NCI-H1048 (cell line): ENCODE data around the gene PLCB4.

ENCODE experiments used
- DNase-seq: peaks from one replicate; lab custom pipeline; 2025; lab: John Stamatoyannopoulos, UW

PLCB4 gene

DNA sequence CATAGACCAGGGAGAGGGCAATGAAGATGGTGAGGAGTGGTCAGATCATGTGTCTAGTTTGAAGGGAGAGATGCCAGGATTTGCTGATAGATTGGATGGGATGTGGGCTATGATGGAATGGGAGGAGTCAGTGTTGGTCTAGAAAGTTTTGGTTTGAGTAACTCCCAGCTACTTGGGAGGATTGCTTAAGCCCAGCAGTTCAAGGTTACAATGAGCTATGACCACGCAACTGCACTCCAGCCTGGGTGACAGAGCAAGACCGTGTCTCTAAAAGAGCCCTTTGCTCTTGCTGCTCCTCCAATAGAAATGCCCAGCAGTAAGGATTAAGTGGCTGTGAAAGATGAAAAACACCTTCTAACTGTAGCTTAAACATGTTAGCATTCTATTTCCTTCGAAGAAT is 427.3 kb downstream of the PLCB4 start:
- DNase-seq, result no peak

- DNase-seq, result no peak
Observed at GRCh38 chr20:9498322-9498721, 429.4 kb downstream of the PLCB4 start.

DNA sequence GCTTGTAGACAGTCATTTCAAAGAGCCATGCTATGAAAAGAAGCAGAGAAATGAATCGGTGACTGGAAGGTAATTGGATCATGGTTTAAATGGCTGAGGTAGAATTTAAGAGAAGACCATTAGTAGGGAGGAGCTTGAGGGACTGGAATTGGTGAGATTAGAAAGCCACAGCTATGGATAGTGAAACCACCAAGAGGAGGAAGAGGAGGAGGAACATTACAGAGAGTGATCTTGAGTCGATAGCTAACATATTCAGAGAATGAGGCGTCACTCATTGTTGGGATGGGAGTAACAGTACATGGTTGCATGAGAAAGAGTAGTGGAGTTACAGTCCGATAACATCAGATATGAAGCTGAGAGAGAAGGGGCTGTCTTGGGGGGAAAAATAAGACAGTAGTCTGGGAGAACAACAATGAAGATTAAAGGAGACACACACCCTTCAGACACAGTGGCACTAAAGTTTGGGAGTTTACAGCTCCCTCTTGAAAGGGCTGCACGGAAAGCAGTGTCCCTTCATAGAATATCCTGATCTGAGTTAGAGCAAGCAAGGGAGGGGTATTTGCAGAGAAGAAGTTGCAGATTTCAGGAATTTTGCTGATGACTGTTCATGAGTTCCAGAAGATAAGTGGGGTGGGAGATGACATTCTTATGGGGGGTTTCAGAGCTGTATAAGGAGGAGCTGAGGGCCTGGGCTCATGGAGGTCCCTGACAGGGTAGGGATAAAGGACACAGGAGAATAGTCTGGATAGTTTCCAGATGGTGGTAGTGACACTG is 430.4 kb downstream of the PLCB4 start:
- DNase-seq, result no peak

DNA sequence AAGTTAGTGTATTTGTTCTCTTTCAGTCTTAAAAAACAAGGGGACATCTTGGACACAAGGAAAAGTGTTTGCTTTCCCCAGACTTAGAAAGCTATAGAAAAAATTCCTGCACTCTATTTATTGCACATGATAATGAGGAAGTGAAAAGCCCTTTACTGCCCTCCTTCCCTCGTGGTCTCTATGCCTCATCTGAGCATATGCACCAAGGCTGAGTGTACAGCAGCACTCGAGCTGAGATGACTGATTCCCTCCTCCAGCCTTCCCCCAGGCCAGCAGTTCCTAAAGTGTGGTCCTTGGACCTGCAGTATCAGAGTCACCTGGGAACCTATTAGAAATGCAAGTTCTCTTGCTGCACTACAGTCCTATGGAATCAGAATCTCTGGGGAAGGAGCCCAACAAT is 431.2 kb downstream of the PLCB4 start:
- no peak for DNase-seq

- no peak for DNase-seq
Observed at GRCh38 chr20:9501473-9501872, 432.6 kb downstream of the PLCB4 start.

GRCh38 chr20:9503526-9504245 is 434.8 kb downstream of the PLCB4 start:
- no peak for DNase-seq

DNA sequence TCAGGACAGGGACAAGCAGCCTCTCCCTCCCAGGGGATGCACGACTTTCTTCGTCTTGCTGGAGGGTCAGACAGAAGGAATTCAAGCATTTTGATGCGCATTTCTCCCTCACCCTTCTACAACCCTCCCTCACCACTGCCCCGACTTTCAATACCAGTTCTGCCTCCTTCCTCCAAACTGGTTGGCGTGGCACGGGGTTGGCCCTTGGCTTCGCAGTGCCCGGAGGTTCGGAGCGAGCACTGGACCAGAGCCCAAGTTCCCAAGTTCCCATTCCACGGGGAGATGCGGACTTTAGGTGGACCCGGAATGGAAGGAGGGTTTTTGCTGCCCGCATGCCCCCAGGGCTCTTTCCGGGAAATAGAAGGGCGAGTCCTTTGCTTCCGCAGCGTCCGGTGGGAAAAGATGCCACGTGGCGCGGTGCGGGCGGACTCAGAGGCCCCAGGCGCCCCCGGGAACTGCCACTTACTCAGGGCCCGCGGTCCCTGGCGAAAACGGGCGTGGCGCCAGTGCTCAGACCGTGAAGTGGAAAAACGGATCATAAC is 437.5 kb downstream of the PLCB4 start:
- no peak for DNase-seq

GRCh38 chr20:9506964-9507369 is 438.1 kb downstream of the PLCB4 start:
- DNase-seq, result no peak

- DNase-seq, result no peak
Observed at GRCh38 chr20:9507544-9508239, 438.8 kb downstream of the PLCB4 start.

GRCh38 chr20:9508240-9508661 is 439.4 kb downstream of the PLCB4 start:
- no peak for DNase-seq

DNA sequence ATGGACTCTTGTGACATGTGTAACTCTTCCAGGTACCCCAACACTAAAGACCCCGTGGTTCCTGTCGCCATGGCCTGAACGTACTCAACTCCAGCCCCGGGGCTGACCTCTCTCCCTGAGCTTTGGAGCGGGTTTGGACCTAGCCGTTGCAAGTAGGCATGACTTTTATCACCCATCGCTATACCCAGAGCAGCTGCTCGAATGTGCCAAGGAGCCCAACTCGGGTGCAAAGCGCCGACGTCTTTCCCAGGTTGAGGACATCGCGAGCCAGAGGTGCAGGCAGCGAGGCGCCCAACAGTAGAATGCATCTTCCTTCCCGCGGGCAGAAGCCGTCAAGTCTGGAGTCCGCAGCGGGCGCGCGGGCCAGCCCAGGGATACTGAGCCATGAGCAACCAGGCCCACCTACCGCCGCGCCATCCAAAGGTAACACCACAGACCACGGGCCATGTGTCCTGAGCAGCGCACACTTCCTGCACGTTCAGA is 439.9 kb downstream of the PLCB4 start:
- DNase-seq, result no peak

DNA sequence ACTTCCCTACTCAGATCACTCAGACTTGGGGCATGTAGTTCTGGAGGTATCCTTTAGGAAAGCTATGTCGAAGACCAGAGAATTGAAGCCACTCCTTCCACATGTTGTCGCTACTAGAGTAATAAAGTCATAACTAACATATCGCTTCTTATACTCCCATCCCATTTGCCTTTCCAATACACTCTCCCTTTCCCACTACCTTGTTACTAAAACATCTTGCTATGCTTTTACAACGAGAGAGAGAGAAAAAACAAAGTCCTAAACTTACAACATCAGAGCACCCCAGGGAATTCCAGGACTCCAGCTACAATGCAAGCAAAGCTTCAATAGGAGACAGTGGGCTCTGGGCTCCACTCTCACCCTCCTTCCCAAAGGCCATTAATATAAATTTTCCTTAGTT is 440.4 kb downstream of the PLCB4 start:
- DNase-seq, result no peak

DNA sequence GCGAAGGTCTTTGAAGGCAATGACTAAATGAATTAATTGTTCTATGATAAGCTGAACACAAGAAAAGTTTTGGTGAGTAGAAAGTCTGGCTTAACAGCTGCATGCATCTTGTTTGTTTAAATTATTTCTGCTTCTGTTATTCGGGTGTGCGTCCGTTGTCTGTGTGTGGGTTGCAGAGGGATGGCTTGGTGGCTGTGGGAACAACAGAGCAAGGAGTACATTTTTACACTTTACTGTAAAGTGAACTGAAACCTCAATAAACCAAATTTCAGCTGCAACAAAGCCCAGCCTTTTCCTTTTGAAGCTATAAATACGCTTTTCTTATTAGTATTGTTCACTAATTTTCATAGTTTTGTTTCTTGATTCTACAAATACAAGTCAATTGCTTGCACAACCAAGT is 442.0 kb downstream of the PLCB4 start:
- DNase-seq, result no peak

- DNase-seq, result no peak
Observed at GRCh38 chr20:9514072-9514460, 445.2 kb downstream of the PLCB4 start.

- no peak for DNase-seq
Observed at GRCh38 chr20:9514461-9515213, 445.8 kb downstream of the PLCB4 start, which contains the start of gene LAMP5. Gene LAMP5, plus strand, starts transcription at chr20:9514590. Its CDS starts 263 bp downstream, at chr20:9514853.

DNA sequence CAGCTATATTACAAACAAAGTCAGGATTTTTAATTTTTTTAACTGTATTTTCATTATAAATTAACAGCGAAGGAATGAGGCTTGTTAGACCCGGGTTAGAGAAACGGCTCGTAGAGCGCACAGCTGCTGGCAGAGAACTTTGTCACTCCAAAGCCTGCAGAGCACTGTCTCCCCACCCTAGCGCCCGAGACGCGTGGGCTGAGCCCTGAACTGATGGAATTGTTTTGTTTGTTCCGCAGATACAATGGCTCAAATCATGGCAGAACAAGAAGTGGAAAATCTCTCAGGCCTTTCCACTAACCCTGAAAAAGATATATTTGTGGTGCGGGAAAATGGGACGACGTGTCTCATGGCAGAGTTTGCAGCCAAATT is 446.3 kb downstream of the PLCB4 start:
- no peak for DNase-seq

DNA sequence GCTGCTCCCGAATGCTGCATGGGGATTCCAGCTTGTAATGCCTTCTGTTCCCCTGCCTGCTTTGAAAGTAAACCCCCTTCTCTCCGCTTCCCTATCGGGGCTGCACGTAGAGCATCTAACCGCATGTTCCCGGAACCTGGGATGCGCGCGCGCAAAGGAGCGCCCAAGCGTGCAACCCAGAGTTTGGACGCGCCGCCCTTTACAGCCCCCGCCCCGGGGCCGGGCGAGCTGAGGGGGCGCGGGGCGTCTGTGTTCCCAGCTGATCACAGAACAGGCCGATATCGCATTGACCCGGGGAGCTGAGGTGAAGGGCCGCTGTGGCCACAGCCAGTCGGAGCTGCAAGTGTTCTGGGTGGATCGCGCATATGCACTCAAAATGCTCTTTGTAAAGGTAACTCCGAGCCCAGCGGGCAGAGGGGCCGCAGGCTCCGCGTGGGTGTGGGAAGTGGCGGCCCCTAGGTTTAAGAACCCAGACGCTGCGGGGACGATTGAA is 446.9 kb downstream of the PLCB4 start:
- DNase-seq, result no peak

DNA sequence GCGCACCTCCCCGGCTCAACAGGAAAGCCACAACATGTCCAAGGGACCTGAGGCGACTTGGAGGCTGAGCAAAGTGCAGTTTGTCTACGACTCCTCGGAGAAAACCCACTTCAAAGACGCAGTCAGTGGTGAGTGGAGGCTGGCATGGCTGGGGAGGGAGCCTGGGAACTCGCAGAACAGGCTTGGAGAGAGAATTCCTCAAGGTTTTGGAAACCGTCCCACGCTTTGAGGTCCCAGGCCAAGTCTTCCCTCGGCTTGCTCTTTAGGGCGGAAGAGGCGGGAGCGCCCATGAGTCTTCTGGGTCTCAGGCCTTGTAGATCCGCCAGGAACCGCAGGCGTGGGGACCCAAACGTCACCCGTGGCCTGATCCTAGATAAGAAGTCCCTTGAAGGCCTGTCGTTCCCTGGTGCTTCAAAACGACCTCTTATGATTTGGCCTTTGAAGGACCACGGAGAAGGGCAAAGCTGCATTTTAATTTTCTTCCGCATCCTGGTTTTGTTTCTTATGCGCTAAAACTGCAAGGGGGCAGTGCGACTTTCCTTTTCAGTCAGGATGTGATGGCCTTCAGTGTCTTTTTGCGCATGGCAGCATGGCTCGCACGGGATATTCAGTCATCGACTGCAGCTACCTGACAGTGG is 447.5 kb downstream of the PLCB4 start:
- DNase-seq, result no peak

GRCh38 chr20:9517297-9518162 is 448.6 kb downstream of the PLCB4 start:
- DNase-seq, result no peak

GRCh38 chr20:9518576-9519175 is 449.8 kb downstream of the PLCB4 start:
- DNase-seq, result no peak
